Measurements from ENCODE around the gene LIMCH1. TPM values are rescaled to one million over a fixed set of nuclear protein-coding genes. Genes with fewer than 3 reads are reported as not detected.

Gene LIMCH1
- total RNA-seq, 2 donors from 2014 or later, result 7.2 to 9.5 TPM

DNA sequence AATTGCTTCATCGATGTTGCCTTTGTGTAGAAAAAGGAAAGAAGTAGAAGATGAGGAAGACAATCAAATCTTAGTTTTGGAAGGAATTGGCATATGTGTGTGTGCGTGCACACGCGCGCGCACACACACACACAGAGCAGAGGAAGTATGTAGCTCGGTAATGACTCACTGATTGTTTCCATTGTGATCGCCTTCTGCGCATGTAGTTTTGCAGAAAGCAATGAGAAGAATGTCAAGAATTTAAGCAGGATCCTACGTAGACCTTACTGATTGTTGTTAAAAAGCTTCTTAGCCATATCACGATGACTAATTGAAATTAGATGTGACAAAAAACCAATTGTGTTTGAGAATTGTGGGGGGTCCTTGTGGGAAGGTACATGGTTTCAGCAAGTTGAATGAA is 12.8 kb upstream of the LIMCH1 start:
- DNase-seq (no peak), ATAC-seq (no peak)
- intact Hi-C loops (cut with DNase I, micrococcal nuclease), result no loop called here

DNA sequence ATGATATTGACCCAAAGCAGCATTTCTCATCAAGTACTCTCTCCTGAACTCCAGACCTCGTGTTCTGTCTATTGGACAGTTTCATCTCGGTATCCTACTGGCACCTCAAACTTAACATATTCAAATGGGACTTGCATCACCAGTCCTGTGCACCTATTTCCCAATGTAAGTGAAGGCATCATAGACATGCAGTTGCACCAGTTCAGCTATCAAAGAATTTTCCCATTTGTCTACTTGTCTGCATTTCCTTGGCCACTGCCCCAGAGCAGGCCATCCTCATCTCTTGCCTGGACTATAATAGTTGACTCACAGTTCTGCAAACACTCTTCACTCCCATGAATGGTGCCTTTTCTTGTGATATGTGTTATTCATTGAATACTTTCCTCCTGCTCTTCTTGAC is 11.3 kb upstream of the LIMCH1 start:
- no peak for DNase-seq
- ATAC-seq, result no peak
- intact Hi-C loops (cut with DNase I, micrococcal nuclease), result no loop called here

DNA sequence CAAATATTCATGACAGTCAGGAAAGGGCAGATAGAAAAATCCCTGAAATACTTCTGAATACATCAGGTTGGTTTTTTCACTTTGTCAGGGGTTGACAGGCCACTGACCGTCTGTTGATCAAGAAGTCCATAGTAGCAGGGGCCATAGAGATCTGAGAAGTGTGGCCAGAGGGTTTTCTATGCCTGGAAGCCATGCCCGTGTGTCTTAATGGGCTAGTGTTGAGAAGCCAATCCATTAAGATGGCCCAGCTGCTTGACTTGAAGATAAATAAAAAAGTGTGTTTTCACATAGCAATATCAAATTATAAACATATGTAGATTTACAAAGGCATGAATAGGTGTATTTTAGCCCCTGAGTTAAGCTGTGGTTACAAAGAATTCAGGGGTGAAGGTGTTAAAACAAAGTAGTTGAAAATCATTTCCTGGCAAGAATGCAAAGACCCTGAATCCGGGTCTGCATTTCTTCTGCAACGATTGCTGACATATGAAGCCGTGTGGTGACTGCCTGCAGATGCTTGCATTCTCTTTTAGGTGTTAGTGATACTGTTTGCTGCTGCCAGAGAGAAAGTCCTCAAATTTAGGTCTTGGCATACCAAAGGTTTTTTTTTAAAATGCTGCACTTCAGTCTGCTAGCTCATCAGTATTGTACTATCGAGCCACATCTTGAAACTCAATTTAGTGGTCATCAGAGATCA is 9.3 kb upstream of the LIMCH1 start:
- DNase-seq (no peak), ATAC-seq (no peak)
- intact Hi-C loops (cut with DNase I, micrococcal nuclease), result no loop called here

DNA sequence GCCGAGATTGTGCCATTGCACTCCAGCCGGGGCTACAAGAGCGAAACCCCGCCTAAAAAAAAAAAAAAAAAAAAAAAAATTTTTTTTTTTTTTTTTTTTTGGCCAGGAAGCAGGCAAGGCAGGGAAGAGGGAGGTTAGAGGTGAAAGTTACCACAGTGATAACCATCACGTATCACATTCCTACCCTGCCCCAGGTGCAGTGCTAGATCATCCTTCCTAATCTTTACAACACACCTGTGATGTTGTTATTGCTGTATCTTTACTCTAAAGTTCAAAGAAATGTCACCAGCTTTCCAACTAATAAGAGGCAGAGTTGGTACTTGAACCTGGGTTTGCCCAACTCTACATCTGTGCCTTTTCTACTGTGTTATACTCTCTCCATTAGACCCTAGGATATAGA is 7.2 kb upstream of the LIMCH1 start:
- no peak for ATAC-seq
- DNase-seq, result no peak
- intact Hi-C loops (cut with DNase I, micrococcal nuclease), result no loop called here

DNA sequence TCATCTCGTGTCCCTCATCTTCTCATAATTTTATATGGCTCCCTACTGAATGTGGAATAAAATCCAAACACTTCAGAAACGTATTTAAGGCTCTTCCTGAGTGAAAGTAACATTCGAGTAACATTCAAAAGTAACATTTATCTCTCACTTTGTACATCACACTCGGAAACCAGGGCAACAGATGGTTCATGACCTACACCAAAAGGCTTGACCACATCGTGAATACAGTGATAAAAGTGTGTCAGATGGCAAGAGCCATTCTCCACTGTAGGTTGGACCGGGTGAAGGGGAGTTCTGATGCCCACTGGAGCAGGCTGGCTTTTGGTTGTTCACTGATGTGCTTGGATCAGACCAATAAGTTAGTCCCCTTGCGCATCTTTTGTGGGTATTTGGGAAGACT is 5.6 kb upstream of the LIMCH1 start:
- intact Hi-C loops (cut with DNase I, micrococcal nuclease), result no loop called here
- DNase-seq (no peak), ATAC-seq (no peak)

DNA sequence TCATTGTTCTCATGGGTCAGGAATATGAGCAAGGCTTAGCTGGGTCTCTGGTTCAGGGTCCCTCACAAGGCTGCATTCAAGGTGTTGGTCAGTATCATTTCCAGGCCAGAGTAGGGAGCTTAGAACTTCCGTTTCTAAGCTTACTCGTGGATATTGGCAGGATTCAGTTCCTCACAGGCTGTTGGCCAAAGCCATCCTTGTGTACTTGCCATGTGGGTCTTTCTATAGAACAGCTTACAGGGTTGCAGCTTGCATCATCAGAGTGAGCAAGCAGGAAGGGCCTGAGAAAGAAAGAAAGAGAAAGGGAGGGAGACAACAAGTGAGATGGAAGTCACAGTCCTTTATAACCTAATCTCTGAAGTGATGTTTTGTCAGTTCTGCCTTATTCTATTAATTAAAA is 5.1 kb upstream of the LIMCH1 start:
- intact Hi-C loops (cut with DNase I, micrococcal nuclease), result no loop called here
- ATAC-seq (no peak), DNase-seq (no peak)

DNA sequence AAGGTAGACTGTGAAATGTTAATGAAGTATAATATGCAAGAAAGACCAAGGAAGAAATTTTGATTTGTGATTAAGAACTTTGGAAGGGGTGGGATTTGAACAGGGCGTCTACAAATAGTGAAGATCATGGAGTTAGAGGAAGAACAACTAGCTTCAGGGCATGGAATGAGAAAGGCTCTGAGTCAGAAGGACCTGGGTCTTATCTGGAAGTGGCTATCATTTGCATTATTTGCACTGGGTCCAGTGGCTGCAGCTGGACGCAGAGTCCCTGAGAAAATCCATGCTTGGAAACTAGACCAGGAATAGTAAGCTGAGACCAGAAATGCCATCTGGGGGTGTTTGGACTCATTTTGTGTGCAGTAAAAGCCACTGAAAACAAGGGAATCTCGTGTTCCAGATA is 4.3 kb upstream of the LIMCH1 start:
- intact Hi-C loops (cut with DNase I, micrococcal nuclease), result no loop called here
- DNase-seq (no peak), ATAC-seq (no peak)

DNA sequence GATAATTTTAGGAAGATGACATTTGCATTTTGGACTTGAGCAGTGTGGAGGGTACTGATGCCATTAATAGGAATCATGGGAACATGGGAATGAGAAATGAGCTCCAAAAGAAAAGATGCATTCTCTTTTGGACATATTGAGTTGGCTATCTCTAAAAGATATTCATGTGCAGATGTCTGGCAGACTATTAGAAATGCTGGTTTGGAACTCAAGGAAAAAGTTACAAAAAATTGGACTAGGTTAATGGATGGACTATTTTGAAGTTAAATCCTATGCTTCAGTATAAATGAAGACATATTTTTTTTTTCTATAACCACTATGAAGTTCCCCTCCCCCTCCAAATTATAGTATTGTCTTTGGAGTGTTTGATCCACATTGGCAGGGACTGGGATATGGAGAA is 3.6 kb upstream of the LIMCH1 start:
- ATAC-seq (no peak), DNase-seq (no peak)
- intact Hi-C loops (cut with DNase I, micrococcal nuclease), result no loop called here

DNA sequence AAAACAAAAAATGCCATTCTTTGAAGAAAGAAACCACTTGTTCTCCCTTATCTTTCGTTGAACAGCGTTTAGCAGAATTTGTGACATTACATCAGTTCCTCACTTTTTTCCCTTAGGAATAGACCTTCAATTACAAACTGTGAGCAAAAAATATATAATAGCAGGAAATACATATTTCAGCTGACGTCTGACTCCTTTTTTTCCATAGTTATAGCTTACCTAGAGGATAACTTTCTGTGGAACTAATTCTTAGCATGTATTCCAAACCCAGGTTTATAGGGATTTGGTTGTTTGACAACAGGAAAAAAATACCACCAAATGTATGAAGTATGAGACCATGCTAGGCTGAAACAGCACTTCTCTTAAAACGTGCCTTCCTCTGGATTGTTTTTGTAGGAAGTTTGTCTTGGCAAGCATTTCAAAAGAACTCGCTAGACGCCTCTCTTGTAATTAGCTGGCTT is 2.0 kb upstream of the LIMCH1 start:
- intact Hi-C loops (cut with DNase I, micrococcal nuclease), result no loop called here
- no peak for DNase-seq
- no peak for ATAC-seq

DNA sequence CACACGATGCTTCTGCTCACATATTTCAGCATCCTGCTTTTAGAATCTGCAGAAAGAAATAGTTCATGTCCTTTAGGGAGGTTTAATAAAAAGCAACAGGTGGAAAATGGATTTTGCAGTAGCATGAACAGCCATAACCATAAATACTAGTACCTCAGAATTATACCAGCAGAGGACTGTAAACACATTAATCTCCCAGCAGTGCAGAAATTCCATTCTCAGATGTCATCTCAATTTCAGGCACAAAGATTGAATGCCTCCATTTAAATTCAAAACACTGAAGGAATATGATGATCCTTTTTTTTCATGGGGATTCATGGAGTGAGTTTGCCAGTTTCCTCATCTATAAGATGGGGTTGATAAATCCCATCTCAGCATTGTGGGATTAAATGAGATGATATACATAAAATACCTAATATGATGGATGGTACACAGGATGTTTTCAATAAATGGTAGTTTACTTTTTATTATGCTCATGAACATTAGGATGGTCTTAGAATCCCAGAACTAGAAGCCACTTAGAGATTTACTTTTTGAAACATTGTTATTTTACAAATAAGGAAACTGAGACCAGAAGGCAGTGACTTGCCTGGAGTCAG is 566 bp upstream of the LIMCH1 start:
- no peak for DNase-seq
- intact Hi-C loops (cut with DNase I, micrococcal nuclease), result no loop called here
- no peak for ATAC-seq

DNA sequence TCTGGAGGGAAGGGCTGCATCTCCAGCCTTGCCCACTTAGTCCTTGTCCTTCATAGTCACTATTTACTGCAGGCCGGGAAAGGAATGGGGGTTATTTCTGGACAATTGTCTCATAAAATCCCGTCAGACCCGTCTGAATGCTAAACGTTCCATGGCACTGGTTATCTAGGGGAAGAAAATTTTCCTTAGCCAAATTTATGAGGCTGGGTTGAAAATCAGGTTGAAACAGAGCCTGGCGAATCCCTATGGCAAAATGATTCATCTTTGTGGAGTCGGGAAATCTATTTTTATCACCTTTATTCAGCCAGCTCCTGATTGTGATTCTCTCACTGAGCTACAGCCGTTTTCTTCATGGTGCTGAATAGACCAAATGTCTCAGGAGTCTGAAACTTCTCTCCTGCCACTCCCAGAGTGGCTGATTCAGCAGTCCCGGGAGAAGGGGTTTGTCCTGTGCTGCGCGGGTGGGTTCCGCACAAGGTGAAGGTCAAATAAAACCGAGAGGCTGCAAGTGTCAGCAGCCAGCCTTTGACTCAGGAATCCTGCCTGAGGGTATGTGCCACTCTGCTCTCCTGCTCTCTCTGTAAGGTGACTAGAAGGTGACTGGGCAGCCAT is 1.0 kb downstream of the LIMCH1 start:
- no peak for ATAC-seq
- DNase-seq, result no peak

DNA sequence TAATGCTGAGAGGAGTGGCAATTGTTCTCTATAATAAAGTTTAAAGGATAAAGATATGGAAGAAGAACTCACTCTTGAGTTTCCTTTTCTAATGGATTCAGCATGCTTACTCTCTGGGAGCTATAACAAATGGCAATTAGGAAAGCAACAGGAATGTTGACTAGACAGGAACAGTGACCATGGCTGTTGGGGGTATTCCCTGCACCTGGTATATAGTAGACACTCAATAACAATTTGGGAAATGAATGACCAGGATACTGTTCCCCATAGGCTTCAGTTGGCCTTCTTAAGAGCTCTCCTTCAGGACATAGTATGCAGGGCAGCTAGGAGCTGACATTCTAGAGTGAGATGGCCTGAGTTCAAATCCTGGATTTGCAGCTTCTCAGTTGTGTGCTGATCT is 1.8 kb downstream of the LIMCH1 start:
- ATAC-seq (no peak), DNase-seq (no peak)
- intact Hi-C loops (cut with DNase I, micrococcal nuclease), result no loop called here

More for the DNA sequence above, 1.0 kb downstream of the LIMCH1 start:
- intact Hi-C loops (cut with DNase I, micrococcal nuclease), result no loop called here

DNA sequence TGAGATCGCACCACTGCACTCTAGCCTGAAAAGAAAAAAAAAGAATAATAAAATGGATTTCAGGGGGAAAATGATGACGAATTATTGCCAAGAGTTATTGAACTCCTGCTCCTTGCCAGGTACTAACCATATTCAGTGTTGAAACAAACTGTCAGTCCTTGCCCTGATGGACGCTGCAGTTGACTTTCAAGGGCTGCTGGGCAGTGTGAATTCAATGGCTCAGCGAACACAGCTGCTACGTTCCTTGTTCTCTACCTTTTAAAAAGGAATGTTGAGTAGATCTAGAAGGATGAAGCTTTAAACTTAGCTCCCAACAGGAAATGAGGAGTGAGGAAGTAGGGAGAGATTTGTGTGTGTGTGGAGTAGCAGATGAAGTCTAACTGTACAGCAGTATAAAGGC is 2.7 kb downstream of the LIMCH1 start:
- ATAC-seq (no peak), DNase-seq (no peak)
- intact Hi-C loops (cut with DNase I, micrococcal nuclease), result no loop called here

DNA sequence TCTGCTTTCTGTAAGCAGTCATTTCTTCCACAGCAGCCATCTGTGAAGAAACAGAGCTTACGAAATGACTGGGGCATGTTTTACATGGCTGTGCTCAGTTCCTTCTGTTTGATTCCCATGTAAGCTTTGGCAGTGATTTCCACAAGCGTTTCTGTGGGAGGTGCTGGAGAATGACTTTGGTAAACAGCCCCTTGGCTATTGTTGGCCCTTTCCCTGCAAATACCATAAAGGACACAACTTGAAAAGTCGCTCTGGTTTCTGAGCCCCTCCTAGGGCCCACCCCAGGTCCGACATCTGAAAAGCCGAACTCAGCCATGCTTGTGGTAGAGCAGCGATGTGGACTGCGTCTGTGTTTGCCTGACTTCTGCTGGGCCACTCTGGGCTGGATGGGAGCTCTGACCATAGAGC is 3.7 kb downstream of the LIMCH1 start:
- ATAC-seq (no peak), DNase-seq (no peak)
- intact Hi-C loops (cut with DNase I, micrococcal nuclease), result no loop called here

DNA sequence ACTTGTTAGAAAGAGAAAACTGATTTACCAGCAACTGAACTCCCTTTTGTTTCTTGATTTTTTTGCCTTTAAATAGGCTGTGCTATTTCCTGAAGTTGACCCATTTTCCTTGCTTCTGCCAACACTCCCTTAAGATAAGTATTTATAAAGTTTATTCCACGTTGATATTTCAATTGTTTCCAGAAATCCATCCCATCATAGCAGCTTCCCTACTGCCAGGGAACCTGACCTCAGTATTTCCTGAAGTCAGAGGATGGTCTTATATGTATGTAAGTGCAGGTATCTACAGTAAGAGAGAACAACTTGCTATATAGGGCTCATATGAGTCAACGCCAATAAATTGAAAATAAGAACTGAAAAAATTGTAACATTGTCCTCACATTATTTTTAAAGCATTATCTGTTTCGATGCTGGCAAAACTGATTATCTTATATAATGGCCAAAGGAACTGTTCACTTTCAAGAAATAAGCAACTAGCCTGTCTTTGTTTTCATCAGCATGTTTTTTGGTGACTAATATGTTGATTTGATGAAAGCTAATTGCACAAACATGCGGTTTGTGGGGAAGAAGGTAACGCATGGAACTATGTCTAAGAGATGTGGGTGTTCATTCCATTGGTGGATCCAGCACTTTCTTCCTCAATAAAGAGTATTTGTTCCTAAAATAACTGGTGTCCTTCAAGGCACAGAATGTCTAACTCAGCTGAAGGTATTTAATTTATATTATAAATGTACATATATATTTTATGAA is 4.7 kb downstream of the LIMCH1 start:
- DNase-seq (no peak), ATAC-seq (no peak)
- intact Hi-C loops (cut with DNase I, micrococcal nuclease), result no loop called here

DNA sequence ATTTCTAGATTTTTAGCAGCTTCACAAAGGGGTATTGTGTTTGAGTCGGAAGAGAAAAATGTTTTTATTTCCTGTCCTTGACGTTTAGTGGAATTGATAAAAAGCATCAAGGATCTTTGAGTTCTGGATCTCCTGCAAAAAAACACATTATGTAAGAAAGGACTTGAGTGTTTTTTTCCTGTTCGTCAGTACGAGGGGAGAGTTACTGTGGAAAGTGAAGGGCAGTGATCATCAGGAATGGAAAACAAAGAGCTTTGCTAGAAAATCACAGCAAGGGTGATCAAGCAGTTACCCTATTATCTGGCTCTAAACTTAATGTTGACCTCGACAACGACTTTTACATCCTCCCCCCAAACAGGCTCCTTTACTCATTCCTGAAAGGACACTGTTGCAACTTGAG is 7.3 kb downstream of the LIMCH1 start:
- intact Hi-C loops (cut with DNase I, micrococcal nuclease), result no loop called here
- ATAC-seq, result no peak

DNA sequence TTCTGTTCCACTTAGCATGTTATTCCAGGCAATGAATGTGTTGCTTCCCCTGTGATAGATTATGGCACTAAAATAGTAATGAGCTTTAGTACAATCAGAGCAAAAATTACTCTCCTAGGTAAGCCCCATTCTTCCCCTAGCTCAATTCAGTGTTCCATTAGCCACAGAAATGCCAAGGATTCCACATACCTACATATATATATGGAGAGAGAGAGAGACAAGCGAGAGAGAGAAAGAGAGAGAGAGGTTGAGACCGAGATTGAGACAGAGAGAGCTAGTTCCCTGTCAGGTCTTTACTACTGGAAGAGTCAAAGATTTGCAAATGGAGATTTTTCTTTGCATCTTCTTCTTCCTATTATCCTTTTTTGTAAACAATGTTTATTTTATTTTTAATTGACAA is 8.7 kb downstream of the LIMCH1 start:
- intact Hi-C loops (cut with DNase I, micrococcal nuclease), result no loop called here
- DNase-seq (no peak), ATAC-seq (no peak)

More for the DNA sequence above, 7.3 kb downstream of the LIMCH1 start:
- DNase-seq, result no peak

DNA sequence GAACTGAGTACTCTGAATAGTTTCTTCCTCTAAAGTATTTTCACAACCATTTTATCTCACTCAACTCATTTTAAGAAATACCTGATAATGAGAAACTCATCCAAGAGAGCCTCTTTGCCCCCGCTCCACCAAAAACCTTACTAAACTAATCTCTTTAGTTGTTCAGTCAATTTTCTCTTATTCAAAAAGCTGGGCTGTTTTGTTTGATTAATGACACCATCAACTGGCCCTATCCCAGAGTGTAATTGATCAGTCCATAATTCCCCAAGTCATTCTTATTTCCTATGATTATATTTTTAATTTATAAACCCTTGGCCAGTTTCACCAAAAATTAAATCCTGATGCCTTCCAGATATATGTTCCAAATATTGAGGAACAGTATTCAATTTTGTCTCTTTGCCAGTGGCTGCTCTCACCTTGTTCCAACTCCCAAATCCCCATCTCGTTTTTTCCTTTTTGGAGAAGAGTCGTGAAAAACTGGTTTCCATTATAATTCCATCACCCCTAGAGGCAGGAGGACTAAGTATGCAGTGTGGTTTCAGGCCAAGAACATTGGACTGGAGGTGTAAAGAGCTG is 10.4 kb downstream of the LIMCH1 start:
- intact Hi-C loops (cut with DNase I, micrococcal nuclease), result no loop called here
- ATAC-seq (no peak), DNase-seq (no peak)

DNA sequence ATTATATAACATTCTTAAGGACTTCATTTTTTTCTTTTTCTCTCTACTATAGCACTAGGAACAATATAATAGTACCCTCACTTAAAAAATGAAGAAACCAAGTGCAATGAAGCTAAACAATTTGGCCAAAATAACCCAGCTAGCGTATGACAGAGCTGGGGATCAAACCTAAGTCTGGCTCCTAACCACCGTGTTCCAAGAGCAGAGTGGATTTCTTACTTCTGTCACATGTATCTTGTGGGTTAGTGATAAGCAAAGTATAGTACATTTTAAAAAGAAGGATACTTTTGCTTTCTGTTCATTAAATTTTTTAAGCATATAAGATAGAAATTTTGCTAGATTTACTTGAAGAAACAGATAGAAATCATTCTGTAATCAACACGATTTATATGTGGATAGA is 11.5 kb downstream of the LIMCH1 start:
- no peak for DNase-seq
- ATAC-seq, result no peak
- intact Hi-C loops (cut with DNase I, micrococcal nuclease), result no loop called here

DNA sequence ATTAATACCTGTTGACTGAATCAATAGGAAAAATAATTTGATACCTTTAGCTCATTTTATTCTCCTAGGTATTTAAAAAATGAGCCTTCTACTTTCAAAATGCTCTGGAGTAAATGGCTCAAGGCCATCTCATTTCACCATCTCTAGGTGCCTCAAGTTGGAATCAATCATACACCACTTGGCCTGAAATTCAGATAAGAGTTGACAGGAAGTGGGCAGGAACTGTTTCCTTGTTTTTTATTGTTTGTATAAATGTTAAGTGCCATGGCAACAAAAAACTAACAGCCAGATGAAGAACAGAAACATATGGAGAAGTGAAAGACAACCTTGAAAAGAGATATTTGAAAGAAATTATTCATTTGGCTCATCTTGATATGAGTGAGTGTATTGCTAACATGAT is 12.4 kb downstream of the LIMCH1 start:
- intact Hi-C loops (cut with DNase I, micrococcal nuclease), result no loop called here
- ATAC-seq, result no peak
- no peak for DNase-seq

Measured in left colon (tissue), 2 donors.